Upper lobe of right lung (tissue), 1 donor: Measurements from ENCODE around the gene SPRR2D. TPM values are rescaled to one million over a fixed set of nuclear protein-coding genes. Genes with fewer than 3 reads are reported as not detected.
"Not testable (repeated sequence)": the region's sequence is repeated elsewhere in the genome, so short reads cannot be mapped to it uniquely, and the experiment has no call there.

Experiments
- ATAC-seq: fragments of 200-7000 bp; cut with Tn5 transposase; one replicate; pipeline ENCODE4 v1.9.1; 2020; ENCODE audit warnings: mild to moderate bottlenecking, moderate library complexity
- DNase-seq: peaks from one replicate; pipeline ENCODE4 v3.0.0-alpha.2; 2020
- H3K27ac ChIP-seq: fragments of 200-600 bp; one replicate; pipeline ENCODE4 v1.8.0; 2022
- H3K27me3 ChIP-seq: fragments of 200-600 bp; one replicate; pipeline ENCODE4 v1.8.0; 2022; ENCODE audit warnings: mild to moderate bottlenecking
- H3K36me3 ChIP-seq: fragments of 200-600 bp; one replicate; pipeline ENCODE4 v1.8.0; 2022
- H3K4me1 ChIP-seq: fragments of 200-600 bp; one replicate; pipeline ENCODE4 v1.8.0; 2022
- H3K4me3 ChIP-seq: fragments of 200-600 bp; one replicate; pipeline ENCODE4 v1.8.0; 2022; ENCODE audit warnings: mild to moderate bottlenecking
- H3K9me3 ChIP-seq: fragments of 200-600 bp; one replicate; pipeline ENCODE4 v1.8.0; 2022
- intact Hi-C: fragments of 100-400 bp; cut with DNase I; formaldehyde crosslinking; loops from one replicate; pipeline ENCODE4 v1.11.0; 2022
- total RNA-seq: library from RNA; stranded (reverse); fragmentation: NEBNext Ultra II Directional; extraction: Animal tissue kit (Norgen Biotek cat#: 25700); gene quantifications from one replicate; pipeline ENCODE4 v1.2.1, GENCODE V29; 2021
- TF ChIP-seq, protein P1 (sequence below): fragments of 200-600 bp; IDR thresholded peaks from one replicate; pipeline ENCODE4 v1.8.0; 2022; ENCODE audit warnings: antibody characterized with exemption
- donor health status: DM: no; HTN: yes; CAD: no; lungs with severe emphysema.

The SPRR2D gene
- total RNA-seq, 1 donor from 2014 or later = not detected

- DNase-seq (no peak), ATAC-seq (no peak)
- Histone ChIP-seq H3K36me3 (no peaks in the 10 kb centered on the region), H3K9me3 (no peaks in the 10 kb centered on the region), H3K27me3 (no peaks in the 10 kb centered on the region), H3K4me1 (no peaks in the 10 kb centered on the region), H3K4me3 (no peak overlapping the region), H3K27ac (no peak overlapping the region)
- TF ChIP-seq, protein P1, sequence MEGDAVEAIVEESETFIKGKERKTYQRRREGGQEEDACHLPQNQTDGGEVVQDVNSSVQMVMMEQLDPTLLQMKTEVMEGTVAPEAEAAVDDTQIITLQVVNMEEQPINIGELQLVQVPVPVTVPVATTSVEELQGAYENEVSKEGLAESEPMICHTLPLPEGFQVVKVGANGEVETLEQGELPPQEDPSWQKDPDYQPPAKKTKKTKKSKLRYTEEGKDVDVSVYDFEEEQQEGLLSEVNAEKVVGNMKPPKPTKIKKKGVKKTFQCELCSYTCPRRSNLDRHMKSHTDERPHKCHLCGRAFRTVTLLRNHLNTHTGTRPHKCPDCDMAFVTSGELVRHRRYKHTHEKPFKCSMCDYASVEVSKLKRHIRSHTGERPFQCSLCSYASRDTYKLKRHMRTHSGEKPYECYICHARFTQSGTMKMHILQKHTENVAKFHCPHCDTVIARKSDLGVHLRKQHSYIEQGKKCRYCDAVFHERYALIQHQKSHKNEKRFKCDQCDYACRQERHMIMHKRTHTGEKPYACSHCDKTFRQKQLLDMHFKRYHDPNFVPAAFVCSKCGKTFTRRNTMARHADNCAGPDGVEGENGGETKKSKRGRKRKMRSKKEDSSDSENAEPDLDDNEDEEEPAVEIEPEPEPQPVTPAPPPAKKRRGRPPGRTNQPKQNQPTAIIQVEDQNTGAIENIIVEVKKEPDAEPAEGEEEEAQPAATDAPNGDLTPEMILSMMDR = no peak
- intact Hi-C loops = no loop called here
Observed at GRCh38 chr1:153024413-153024812, 16.5 kb downstream of the SPRR2D start.

GRCh38 chr1:153023109-153023508 is 17.8 kb downstream of the SPRR2D start:
- Histone ChIP-seq H3K27me3 (peaks cover 6% of the 10 kb centered on the region), H3K36me3 (no peaks in the 10 kb centered on the region), H3K4me3 (no peak overlapping the region), H3K4me1 (no peaks in the 10 kb centered on the region), H3K9me3 (no peaks in the 10 kb centered on the region), H3K27ac (no peak overlapping the region)
- intact Hi-C loops = no loop called here
- TF ChIP-seq, protein P1 = no peak
- ATAC-seq = no peak
- no peak for DNase-seq

DNA sequence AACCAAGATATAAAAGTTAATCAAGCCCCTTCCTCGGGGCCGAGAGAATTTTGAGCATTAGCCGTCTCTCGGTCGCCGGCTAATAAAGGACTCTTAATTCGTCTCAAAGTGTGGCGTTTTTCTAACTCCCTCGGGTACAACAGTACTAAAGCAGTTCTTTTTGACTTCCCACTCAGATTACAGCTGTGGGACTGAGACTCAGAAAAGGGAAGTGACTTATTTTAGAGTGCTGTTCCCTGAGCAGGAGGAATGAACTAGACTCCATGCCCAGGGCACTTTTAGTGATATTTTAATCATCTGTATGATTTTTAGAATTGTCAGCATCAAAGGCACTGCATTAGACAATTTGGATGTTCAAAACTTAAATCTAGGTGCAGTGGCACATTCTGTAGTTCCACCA is 18.6 kb downstream of the SPRR2D start:
- ATAC-seq, intact Hi-C loops, H3K27me3 ChIP-seq, H3K4me3 ChIP-seq, DNase-seq, H3K36me3 ChIP-seq, H3K9me3 ChIP-seq, H3K27ac ChIP-seq, H3K4me1 ChIP-seq: not testable (repeated sequence)

- H3K9me3 ChIP-seq, H3K36me3 ChIP-seq, H3K27me3 ChIP-seq, H3K4me1 ChIP-seq, ATAC-seq, DNase-seq, H3K27ac ChIP-seq, H3K4me3 ChIP-seq, intact Hi-C loops: not testable (repeated sequence)
Observed at GRCh38 chr1:153021829-153022228, 19.1 kb downstream of the SPRR2D start.

DNA sequence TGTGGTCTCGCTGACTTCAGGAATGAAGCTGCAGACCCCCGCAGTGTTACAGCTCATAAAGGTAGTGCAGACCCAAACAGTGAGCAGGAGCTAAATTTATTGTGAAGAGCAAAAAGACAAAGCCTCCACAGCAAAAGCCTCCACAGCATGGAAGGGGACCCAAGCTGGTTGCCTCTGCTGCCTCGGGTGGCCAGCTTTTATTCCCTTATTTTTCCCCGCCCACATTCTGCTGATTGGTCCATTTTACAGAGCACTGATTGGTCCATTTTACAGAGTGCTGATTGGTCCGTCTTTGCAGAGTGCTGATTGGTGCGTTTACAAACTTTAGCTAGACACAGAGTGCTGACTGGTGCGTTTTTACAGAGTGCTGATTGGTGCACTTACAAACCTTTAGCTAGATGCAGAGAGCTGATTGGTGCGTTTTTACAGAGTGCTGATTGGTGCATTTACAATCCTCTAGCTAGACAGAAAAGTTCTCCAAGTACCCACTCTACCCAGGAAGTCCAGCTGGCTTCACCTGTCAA is 29.6 kb downstream of the SPRR2D start:
- not testable (repeated sequence) for H3K9me3 ChIP-seq, ATAC-seq

DNA sequence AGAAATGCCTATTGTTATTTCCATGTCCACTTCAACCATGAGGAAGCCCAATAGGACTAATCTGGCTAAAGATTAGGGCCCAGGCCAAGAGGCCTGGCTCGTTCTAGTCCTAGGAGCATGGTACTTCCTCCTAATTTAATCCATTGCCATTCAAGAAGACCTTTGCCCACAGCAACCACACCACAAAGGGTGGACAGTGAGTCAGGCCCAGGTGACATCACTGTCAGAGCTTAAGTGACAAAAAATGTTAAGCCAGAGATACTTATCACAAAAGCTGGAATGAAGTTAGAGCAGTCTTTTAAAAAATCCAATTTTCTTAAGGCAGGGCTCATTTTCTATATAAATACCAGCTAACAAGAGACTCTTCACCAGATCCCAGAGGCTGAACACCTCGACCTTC is 39.5 kb downstream of the SPRR2D start, which contains the start of gene SPRR3:
Gene SPRR3, plus strand, starts transcription at position 368 of the 400 bp plus-strand sequence. CDS start 1,272 bp downstream, outside the sequence.
- TF ChIP-seq, protein P1 = no peak
- Histone ChIP-seq H3K27me3 (no peaks in the 10 kb centered on the region), H3K9me3 (no peaks in the 10 kb centered on the region), H3K36me3 (no peaks in the 10 kb centered on the region), H3K4me1 (no peaks in the 10 kb centered on the region), H3K4me3 (no peak within 1 kb of the TSS), H3K27ac (no peak within 1 kb of the TSS)
- DNase-seq (no peak), ATAC-seq (no peak)
- intact Hi-C loops = no loop called here

More for the DNA sequence above, 29.6 kb downstream of the SPRR2D start:
- H3K4me3 ChIP-seq, H3K27ac ChIP-seq, H3K4me1 ChIP-seq, intact Hi-C loops, H3K27me3 ChIP-seq, DNase-seq, H3K36me3 ChIP-seq: not testable (repeated sequence)

DNA sequence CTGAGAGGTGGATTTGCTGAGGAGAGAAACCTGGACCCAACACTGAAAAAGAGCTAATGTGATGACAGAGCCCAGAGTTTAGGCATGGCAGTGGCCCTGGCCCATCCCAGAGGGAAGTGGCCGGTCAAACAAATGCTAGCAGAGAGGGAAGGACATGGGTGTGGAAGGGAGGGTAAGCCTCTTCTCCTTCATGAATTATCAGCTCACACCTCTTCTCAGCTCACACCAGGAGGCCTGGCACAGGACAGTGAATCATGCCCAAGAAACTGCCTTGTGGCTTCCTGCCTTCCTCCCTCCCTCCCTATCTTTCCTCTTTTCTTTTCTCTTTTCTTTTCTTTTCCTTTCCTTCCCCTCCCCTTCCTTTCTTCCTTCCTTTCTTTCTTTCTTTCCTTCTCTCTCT is 40.6 kb downstream of the SPRR2D start:
- intact Hi-C loops = no loop called here
- DNase-seq = no peak
- TF ChIP-seq, protein P1 = no peak
- Histone ChIP-seq H3K4me3 (no peak overlapping the region), H3K36me3 (no peaks in the 10 kb centered on the region), H3K27ac (no peak overlapping the region), H3K9me3 (no peaks in the 10 kb centered on the region), H3K4me1 (no peaks in the 10 kb centered on the region), H3K27me3 (no peaks in the 10 kb centered on the region)
- peak; percentile 15 for ATAC-seq
